Inferior parietal cortex (tissue), 1 donor: ENCODE data around the gene CDH4.

Source experiments
- DNase-seq: peaks from one replicate; pipeline ENCODE4 v3.0.0-alpha.2; 2016; ENCODE audit errors: extremely low spot score

Gene CDH4

DNA sequence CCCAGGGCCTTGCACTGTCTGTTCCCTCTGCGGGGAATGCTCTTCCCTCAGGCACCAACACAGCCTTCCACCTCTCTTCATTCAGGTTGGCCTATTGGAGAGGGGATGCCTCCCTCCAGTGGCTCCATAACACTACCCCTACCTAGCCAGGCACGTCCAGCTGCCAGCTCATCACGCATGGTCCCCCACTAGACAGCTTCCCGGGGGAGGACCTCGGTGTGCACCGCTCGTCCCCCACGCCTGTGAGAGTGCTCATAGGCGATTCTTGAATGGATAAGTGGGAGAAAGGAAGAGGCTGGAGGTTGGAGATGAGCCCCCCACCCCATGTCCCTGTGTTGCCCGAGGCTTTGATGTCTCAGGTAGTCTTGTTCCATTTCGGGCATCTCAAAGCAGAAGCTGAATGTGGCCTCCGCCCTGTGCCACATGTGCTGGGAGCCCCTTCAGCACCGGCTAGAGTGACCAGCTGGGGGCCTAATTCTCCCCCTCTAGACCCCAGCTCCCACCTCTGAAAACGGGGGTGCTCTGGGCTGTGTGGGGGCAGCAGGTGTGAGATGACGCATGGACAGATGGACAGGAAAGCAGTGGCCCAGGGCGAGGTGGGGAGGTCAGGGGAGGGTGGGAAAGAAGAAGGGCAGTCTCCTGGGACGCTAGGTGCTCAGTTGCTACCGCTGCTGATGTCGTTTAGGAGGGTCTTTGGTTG lies 480.6 kb downstream of the CDH4 start:
- DNase-seq, result no peak

DNA sequence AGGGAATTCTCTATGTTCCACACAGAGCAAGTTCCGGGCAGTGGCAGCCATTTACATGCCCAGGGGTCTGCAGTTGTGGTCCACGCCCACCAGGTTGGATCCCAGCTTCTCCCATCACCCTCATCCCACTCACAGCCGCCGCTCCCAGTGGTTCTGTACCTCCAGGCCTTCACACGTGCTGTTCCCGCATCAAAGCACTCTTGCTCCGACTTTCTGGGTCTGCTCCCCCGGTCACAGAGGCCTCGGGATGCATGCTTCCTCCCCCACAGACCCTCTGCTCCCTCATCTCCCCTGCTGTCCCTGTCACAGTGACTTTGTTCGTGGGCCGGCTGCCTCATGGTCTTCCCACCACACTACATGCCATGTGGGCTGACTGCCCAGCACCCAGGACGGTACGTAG lies 481.2 kb downstream of the CDH4 start:
- DNase-seq, result no peak

DNA sequence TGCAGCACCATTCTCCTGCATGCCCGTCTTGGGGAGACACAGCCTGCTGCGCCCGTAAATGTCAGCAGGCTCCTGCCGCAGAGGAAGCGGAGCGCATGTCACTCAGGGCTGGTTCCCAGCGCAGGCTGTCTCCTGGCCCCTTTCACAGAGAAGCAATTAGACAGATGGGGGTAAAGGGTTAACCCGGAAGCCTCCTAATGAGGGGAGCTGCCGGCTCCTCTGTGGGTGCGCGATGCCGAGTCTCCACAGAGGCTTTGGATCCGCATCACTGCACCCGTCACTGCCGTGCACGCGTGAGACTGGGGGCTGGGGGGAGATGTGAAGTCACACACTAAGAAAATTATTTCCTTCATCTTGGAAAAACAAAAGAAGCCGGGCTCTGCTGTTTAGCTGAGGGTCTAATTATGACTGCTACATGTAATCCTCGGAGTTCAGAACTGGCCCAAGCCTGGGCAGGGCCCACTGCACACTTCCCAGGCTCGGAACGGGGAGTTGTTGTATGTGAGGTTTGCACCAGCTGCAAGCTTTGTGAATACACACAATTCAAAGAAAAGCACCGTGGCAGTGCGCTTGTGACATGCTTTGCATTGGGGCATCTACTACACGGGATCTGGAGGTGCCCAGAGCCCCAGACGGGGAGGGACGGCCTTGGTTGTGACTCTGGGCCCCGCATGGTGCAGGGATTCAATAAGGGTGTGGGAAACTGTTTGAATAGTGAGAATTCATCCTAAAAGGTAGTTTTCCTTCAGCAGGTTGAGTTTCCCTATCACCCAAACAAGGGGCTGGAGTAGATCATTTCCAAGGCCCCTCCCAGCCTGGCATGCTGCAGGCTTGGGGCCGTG lies 482.1 kb downstream of the CDH4 start:
- DNase-seq, result no peak

DNA sequence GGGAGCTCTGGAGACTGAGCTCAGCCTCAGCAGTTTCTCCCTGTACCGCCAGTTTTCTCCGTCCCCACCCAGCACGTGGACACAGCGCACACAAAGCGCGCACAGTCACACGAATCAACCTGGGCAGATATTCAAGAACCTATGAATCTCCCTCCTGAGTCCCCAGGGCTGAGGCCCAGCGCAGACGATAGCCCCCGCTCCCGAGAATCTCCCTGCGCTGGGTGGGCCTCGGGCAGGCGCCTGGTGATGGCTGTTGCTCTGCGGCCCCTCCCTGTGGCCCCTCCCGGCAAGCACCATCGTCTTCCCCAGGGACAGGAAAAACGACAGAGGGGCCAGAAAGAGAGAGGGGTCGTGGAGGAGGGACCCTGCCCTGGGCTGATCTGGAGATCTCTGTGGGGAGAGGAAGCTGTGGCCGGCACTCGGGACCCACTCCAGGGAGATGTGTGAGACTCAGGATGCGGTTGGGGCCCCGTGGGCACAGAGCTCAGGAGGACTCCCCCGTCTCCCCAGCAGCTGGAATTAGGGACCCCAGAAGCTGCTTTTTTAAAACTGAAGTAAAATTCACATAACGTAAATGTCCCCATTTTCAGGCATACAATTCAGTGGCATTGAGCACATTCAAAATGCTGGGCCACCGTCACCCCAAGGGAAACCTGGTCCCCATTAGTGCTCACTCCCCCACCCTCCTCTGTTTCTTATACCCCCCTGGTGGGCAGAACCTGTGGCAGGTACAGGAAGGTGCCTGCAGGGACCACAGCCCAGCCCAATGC lies 482.9 kb downstream of the CDH4 start:
- no peak for DNase-seq

DNA sequence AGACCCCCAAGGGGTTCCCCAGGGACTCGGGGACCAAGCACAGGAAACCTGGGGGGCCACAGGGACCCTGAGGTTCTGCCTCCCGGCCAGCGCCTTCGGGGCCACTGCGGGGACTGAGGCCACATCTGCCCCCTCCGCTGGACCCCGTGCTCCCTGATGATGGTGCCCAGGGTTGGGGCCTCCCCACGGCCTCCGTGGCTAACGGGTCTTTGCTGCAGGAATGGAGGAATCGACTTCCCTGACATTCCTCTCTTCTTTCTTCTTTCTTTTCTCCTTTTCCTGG lies 483.4 kb downstream of the CDH4 start:
- DNase-seq, result no peak

DNA sequence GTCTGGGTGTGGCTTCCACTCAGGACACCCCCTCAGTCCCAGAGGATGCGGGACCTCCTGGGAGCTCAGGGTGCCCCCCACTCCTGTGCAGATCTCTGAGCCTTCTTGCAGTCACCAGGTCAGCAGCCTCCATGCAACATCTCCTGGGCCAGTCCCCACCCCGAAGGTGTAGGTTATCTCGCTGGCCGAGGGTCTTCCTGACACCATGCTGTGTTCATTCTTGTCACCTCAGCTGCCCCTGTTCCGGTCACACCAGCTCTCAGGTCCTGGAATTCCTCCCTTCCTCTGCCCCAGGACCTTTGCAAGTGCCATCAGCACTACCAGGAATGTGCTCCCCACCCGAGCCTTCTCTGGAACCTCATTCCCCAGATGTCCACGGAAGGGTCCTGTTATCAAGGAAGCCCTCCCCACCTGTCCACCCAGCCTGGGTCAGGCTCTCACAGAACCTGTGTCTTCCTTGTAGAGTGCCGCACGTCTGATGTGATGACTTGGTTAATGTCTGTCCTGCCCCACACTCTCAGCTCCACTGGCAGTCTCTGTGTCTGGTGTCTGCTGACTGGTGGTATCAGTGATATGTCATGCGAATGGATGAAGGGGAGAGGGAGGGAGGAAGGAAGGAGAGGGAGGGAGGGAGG lies 484.1 kb downstream of the CDH4 start:
- DNase-seq, result no peak

DNA sequence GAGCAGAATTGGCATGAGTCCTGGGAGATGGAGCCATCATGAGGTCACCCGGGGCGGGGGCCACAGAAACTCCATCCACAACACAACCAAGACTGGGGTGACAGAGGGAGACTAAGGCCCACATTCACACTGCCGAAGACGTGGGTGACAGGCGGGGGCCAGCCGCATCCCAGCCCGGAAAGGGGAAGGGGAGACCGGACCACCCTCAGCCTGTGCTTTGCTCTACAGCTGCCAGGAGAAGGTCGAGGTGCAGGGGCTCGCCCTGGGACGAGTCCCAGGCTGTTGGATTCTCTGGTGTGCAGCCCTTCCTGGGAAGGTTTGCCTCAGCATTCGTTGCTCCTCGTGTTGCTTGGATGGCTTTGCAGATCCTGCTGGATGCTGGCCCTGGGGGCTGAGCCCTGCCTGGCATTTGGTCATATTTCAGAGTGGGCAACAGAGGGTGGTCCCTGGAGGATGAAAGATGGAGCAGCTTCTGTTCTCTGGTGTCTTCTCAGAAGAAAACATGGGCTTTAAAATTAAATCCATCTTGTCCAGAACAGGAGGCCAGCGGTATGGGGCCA lies 484.8 kb downstream of the CDH4 start:
- DNase-seq, result no peak

DNA sequence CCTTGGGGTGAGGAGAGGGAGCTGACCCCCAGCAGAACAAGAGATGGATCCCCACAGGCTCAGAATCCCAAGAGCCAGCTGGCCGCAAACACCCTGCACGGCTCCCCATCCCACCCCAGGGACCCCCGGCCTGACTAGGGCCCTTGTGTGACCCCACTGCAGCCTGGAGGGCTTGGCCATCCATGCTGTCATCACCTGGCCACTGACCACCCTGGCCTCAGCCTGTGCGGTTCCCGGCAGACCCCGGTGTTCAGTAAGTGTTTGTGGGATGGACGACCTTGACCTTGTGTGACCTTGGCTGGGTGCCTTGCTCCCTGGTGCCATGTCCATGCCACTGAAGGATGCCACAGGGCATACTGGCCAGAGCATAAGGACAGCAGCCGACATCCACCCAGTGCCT lies 485.3 kb downstream of the CDH4 start:
- DNase-seq, result no peak

DNA sequence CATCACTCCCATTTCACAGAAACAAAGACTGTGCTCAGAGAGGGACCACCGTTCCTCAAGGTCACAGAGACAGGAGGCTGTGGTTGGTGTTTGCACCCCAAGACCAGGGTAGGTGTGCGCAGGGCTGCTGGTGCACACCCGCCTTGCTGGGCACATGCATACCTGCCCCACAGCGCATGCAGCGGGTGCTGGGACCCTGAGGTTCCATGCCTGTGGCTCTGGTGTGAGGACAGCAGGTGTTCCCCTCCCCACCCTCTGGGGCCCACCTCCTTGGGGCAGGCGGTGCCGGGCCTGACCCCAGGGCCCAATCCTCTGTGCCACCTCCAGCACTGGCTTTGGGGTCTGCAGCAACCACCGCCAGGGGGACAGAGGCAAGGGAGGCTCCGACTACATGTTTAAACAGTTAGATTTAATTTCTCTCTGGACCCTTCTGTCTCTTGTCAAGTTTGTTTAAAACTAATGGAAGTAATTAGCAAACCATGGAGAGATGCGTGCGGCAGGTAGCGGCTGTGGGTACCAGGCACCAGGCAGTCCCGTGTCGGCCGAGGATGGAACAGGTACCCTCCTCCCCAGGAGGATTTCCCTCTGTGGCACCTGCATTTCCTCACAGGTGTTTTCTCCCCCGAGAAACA lies 485.9 kb downstream of the CDH4 start:
- DNase-seq, result no peak

DNA sequence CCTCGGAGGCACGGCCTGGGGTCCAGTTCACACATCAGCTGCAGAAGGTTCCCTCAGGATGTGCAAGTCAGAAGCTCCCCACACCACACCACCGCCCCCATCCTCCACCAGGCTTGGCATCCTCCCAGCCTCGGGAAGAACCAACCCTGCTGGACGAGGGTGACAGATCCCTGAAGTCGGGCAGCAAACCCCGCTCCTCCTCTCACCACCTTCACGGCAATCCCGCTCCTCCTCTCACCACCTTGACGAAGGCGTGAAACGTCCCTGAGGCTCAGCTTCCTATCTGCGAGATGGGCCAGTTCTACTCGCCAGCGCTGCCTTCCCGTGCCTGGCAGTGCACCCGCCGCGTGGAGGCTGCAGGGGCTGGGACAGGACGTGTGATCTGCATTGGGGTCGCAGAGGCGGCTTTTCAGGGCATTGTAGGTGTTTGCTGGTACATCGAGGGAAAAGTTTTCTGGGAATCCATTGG lies 486.6 kb downstream of the CDH4 start:
- no peak for DNase-seq

DNA sequence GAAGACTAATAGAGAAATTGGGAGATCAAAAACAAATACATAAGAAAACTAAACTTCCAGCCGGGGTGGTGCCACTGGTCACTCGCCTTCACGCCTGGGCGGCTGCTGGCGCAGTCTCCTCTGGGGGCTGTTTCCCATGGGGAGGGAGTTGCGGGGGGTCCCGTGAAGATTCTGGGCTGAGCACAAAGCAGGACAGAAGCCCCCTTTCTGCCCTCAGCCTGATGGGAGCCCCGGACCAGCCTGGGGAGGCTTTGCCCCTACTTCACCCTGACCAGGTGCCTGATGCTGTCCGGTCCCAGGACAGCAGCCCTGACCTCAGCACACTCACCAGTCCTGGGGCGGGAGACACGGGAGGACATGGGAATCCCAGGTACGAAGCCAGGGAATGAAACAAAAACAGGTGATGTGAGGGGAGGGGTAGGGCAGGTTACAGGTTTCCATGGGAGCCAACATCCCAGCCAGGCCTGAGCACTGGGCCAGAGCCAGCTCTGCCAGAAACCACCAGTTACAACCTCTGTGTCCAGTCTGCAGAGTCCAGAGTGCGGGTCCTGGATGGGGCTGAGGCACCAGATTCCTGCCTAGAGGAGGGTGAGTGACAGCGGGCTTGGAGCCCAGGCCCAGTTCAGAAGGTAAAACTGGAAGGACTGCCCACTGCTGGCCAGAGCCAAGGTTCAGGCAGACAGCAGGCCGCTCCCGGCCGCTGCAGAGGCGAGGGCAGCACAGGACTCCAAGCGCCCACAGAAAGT lies 487.2 kb downstream of the CDH4 start:
- no peak for DNase-seq

DNA sequence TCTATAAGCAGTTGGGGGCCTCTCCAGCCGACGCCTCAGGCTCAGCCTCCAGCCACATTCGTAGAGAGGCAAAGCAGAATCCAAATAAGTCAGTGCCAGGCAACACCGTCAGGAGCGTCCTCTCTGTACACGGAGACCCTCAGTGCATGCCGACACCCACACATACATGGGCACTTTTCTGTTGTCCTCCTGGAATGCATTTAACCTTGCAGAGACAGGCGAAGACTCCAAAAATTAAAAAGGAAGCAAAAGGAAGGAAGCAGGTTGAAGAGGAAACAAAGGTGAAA lies 487.7 kb downstream of the CDH4 start:
- no peak for DNase-seq

DNA sequence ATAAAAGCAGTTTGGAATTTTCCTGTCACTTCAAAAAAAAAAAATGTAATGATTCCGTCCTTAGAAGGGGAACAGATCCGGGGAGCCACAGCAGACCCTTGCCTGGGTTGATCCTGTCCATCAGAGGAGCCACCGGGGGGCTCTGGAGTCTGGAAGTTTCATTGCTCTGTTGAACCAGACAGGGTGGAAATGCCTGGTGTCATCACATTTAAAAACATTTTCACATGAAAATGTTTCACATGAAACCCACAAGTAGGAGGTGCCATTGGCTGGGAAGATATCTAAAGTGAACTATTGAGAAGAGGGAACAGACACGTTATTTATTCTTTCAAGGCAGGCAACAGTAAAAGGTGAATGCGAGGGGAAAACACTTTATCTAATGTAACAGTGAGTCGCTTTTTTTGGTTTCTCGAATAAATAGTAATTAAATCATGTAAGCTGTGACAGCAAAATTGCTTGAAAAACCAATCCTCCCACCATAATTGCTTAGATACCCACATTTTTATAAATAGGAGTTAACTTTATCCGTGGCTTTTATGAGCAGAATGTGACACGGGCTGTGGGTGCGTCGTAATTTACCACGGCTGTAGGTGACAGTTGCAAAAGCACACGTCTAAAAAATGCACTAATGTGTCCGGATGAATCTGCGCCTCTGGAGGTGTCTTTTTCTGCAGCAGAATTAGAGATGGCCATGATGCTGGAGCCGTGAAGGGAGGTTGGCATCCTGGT lies 490.2 kb downstream of the CDH4 start:
- DNase-seq, result peak; percentile 57

DNA sequence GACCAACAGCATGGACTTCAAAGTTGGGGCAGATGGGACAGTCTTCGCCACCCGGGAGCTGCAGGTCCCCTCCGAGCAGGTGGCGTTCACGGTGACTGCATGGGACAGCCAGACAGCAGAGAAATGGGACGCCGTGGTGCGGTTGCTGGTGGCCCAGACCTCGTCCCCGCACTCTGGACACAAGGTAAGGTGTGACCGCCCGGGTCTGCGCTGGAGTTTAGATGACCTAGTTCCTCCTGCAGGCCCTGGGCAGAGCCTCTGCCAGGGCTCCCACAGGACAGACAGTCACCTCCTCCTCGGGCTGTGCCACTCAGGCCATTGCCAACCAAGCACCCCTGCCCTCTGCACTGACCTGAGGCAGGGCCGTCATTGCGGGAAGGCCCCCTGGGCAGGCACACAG lies 491.5 kb downstream of the CDH4 start:
- no peak for DNase-seq

DNA sequence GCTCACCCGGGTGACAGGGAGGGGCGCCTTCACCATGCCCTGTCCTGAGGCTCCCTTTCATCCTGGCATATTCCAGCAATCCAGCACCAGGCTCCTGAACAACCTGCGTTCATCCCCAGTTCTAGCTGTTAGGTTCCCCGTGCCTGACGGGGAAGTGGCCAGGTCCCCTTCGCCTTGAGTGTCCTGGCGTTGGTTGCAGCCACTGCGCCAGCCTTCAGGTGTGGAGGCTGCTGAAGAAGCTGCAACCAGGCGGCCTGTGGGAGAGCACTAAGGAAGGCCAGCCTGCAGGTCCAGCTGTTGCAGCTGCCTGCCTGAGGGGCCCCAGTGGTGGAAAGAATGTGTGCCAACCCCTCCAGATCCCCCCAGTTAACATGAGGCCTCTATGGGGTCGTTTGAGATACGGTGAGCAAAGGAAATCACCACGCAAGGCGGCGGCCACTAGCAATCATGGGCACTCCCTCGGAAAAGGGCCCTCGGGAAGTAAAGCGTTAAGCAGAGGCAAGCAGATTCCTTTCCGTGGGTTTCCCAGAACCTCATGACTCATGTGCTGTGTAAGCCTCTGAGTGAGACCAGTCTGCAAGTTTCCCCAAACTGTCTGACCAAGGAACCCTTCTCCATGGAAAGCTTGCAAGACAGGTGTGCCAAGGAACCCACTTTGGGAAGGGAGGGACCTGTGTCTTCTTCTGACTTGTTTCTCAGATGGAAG lies 492.8 kb downstream of the CDH4 start:
- no peak for DNase-seq

DNA sequence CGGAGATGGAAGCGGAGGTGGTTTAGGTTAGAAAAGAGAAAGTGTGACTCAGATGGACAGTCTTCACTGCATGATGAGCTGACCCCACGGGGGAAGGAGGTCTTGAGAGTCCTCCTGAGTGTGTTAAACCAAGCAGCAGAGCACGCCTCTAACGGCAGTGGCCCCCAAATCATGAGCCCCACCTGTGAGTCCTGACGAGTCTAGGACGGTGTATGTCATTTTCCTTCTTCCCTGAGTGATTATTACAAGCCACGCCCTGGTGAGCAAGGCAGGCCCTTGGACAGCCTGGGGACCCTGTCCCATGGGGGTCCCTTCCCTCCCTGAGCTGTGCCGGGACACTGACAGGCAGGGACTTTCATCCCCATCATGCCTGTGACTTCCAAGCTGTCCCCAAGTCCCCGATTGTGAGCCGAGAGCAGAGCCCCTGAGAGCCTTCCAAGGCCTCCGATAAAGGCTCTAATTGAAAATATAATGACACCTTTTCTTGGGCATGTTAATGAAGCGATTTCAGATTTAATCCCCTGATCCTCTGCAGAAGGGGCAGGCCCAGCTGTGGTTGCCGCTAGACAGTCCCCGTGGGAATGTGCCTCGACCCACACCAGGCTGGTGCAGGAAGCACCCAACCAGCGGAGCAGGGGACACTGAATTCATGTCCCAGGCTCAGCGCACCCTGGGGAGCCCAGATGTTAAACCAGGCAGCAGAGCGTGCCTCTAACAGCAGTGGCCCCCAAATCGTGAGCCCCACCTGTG lies 493.5 kb downstream of the CDH4 start:
- no peak for DNase-seq

DNA sequence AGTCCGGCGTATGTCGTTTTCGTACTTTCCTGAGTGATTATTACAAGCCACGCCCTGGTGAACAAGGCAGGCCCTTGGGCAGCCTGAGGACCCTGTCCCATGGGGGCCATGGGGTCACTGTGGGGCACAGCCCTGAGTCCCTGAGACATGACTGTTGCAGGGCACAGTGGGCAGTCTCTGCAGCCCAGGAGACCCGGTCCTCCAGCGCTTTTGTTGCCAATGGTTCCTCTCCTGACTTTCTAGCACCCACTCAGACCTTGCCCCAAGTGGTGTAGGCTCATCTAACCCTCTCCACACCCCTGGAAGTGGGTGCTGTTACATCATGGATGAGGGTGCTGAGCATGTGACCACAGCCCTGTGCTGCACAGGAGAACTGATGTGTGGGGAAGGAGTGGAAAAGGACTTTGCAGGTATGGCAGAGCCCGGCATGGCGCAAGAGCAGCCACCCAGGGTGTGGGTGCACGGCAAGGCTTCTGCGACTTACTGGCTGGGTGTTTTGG lies 494.1 kb downstream of the CDH4 start:
- DNase-seq, result no peak

DNA sequence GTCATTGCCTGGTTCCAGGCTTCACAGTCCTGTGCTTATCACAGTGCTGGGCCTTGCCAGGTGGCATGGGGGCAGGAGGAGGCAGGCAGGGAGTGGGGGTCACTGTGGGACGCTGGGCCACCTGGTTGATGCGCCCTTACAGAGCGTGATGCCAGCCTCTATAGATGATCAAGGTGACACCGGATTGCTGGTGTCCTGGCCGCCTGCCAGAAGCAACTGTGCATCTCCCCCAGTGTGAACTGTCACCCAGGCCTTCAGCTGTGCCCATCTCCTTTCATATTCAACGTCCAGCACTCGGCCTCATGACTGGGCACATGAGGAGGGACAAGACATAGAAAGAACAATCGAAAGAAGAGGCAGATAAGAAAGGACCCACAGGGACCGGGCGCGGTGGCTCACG lies 494.7 kb downstream of the CDH4 start:
- no peak for DNase-seq

DNA sequence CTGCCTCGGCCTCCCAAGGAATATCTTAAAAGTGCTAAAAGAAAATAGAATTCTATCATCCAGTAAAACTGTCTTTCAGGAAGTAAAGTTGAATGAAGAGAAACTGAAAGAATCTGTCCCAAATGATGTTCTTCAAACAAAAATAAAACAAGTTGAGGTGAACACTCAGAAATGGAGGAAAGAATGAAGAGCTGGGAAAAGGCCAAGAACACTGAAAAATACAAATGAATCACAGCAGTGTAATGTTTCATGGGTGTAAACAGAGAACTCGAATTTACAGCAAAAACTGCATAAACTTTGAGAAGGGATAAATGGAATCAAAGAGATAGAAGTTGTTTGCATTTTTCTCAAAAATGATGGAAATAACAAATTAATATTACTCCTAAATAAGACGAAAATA lies 496.3 kb downstream of the CDH4 start:
- no peak for DNase-seq
